HG02759 (cell line): ENCODE results near the gene DDX6.
"Not testable (repeated sequence)": the region's sequence is repeated elsewhere in the genome, so short reads cannot be mapped to it uniquely, and the experiment has no call there.

Experiments
- ATAC-seq: cut with Tn5 transposase; IDR thresholded peaks from one replicate; pipeline ENCODE4 v1.9.1; 2021; ENCODE audit warnings: mild to moderate bottlenecking, moderate library complexity; ENCODE audit not compliant: unreplicated experiment

The DDX6 gene

GRCh38 chr11:118791111-118791960 is at the start of gene DDX6:
TSS of gene DDX6 (minus strand) at chr11:118791164. CDS start at chr11:118786251, 4,913 bp downstream.
- peak; percentile 52 for ATAC-seq

GRCh38 chr11:118838905-118839553 is 48.1 kb upstream of the DDX6 start:
- ATAC-seq: peak; percentile 81

GRCh38 chr11:118837868-118838267 is 46.9 kb upstream of the DDX6 start:
- ATAC-seq: no peak

- no peak for ATAC-seq
Measured at GRCh38 chr11:118834427-118835028, 43.6 kb upstream of the DDX6 start.

GRCh38 chr11:118827118-118827517 is 36.2 kb upstream of the DDX6 start:
- no peak for ATAC-seq

- not testable (repeated sequence) for ATAC-seq
Measured at GRCh38 chr11:118822936-118823510, 32.1 kb upstream of the DDX6 start.

GRCh38 chr11:118820412-118821357 is 29.7 kb upstream of the DDX6 start:
- ATAC-seq: peak; percentile 90

GRCh38 chr11:118820025-118820379 is 29.0 kb upstream of the DDX6 start:
- ATAC-seq: not testable (repeated sequence)

GRCh38 chr11:118819334-118820024 is 28.5 kb upstream of the DDX6 start:
- ATAC-seq: no peak

- no peak for ATAC-seq
Measured at GRCh38 chr11:118818130-118818529, 27.2 kb upstream of the DDX6 start.

GRCh38 chr11:118813551-118813950 is 22.6 kb upstream of the DDX6 start:
- ATAC-seq: no peak

GRCh38 chr11:118812485-118812884 is 21.5 kb upstream of the DDX6 start:
- no peak for ATAC-seq

- ATAC-seq: no peak
Measured at GRCh38 chr11:118807800-118808778, 17.1 kb upstream of the DDX6 start.

- no peak for ATAC-seq
Measured at GRCh38 chr11:118806400-118806799, 15.4 kb upstream of the DDX6 start.

GRCh38 chr11:118804094-118804493 is 13.1 kb upstream of the DDX6 start:
- ATAC-seq: no peak

GRCh38 chr11:118799372-118799771 is 8.4 kb upstream of the DDX6 start:
- no peak for ATAC-seq

GRCh38 chr11:118797510-118797909 is 6.5 kb upstream of the DDX6 start:
- no peak for ATAC-seq

GRCh38 chr11:118792570-118793124 is 1.7 kb upstream of the DDX6 start:
- peak; percentile 56 for ATAC-seq
